Measurements from ENCODE around the gene PBRM1. TPM values are rescaled to one million over a fixed set of nuclear protein-coding genes. Genes with fewer than 3 reads are reported as not detected.
"Not testable (repeated sequence)": the region's sequence is repeated elsewhere in the genome, so short reads cannot be mapped to it uniquely, and the experiment has no call there.

The PBRM1 gene
- total RNA-seq, 1 donor from 2014 or later: 192 TPM

- peaks cover 9% of the 10 kb centered on the region for H3K9me3 Mint-ChIP-seq (ENCODE audit: unreplicated experiment)
- peaks cover 11% of the 10 kb centered on the region for H3K36me3 Mint-ChIP-seq (ENCODE audit: unreplicated experiment)
- TF ChIP-seq CTCF (IDR thresholded peaks at IDR 0.05; ENCODE audit: partially characterized antibody, unreplicated experiment): no peak
- peaks cover 5% of the 10 kb centered on the region for H3K27me3 Mint-ChIP-seq (ENCODE audit: unreplicated experiment)
- peak overlapping the region; percentile 24 for H3K27ac Mint-ChIP-seq (ENCODE audit: unreplicated experiment)
- peaks cover 21% of the 10 kb centered on the region for H3K4me1 Mint-ChIP-seq (ENCODE audit: low read depth, unreplicated experiment)
- DNase-seq: no peak
- peak overlapping the region; percentile 11 for H3K4me3 Mint-ChIP-seq (ENCODE audit: unreplicated experiment)
Measured at GRCh38 chr3:52681596-52681995, 4.1 kb downstream of the PBRM1 start.

GRCh38 chr3:52679811-52680210, 5.9 kb downstream of the PBRM1 start:
- no peak overlapping the region for H3K27ac Mint-ChIP-seq (ENCODE audit: unreplicated experiment)
- DNase-seq: no peak
- no peaks in the 10 kb centered on the region for H3K27me3 Mint-ChIP-seq (ENCODE audit: unreplicated experiment)
- H3K9me3 Mint-ChIP-seq (ENCODE audit: unreplicated experiment): peaks cover 1% of the 10 kb centered on the region
- peaks cover 11% of the 10 kb centered on the region for H3K36me3 Mint-ChIP-seq (ENCODE audit: unreplicated experiment)
- peaks cover 21% of the 10 kb centered on the region for H3K4me1 Mint-ChIP-seq (ENCODE audit: low read depth, unreplicated experiment)
- H3K4me3 Mint-ChIP-seq (ENCODE audit: unreplicated experiment): no peak overlapping the region
- TF ChIP-seq CTCF (IDR thresholded peaks at IDR 0.05; ENCODE audit: partially characterized antibody, unreplicated experiment): no peak

- H3K36me3 Mint-ChIP-seq (ENCODE audit: unreplicated experiment): peaks cover 11% of the 10 kb centered on the region
- peak overlapping the region; percentile 48 for H3K27ac Mint-ChIP-seq (ENCODE audit: unreplicated experiment)
- TF ChIP-seq CTCF (IDR thresholded peaks at IDR 0.05; ENCODE audit: partially characterized antibody, unreplicated experiment): no peak
- no peaks in the 10 kb centered on the region for H3K27me3 Mint-ChIP-seq (ENCODE audit: unreplicated experiment)
- H3K4me1 Mint-ChIP-seq (ENCODE audit: low read depth, unreplicated experiment): peaks cover 17% of the 10 kb centered on the region
- H3K9me3 Mint-ChIP-seq (ENCODE audit: unreplicated experiment): peaks cover 1% of the 10 kb centered on the region
- DNase-seq: no peak
- H3K4me3 Mint-ChIP-seq (ENCODE audit: unreplicated experiment): no peak overlapping the region
Measured at GRCh38 chr3:52679199-52679538, 6.5 kb downstream of the PBRM1 start.

GRCh38 chr3:52678265-52679198, 7.2 kb downstream of the PBRM1 start:
- Mint-ChIP-seq H3K4me3 (ENCODE audit: unreplicated experiment) (no peak overlapping the region), H3K27me3 (ENCODE audit: unreplicated experiment) (no peaks in the 10 kb centered on the region), H3K4me1 (ENCODE audit: low read depth, unreplicated experiment) (peaks cover 16% of the 10 kb centered on the region), H3K9me3 (ENCODE audit: unreplicated experiment) (peaks cover 1% of the 10 kb centered on the region), H3K27ac (ENCODE audit: unreplicated experiment) (peak overlapping the region; percentile 48), H3K36me3 (ENCODE audit: unreplicated experiment) (peaks cover 11% of the 10 kb centered on the region)
- no peak for DNase-seq
- no peak for TF ChIP-seq CTCF (IDR thresholded peaks at IDR 0.05; ENCODE audit: partially characterized antibody, unreplicated experiment)

- H3K27ac Mint-ChIP-seq (ENCODE audit: unreplicated experiment); H3K9me3 Mint-ChIP-seq (ENCODE audit: unreplicated experiment); H3K4me3 Mint-ChIP-seq (ENCODE audit: unreplicated experiment); H3K27me3 Mint-ChIP-seq (ENCODE audit: unreplicated experiment); DNase-seq; H3K4me1 Mint-ChIP-seq (ENCODE audit: low read depth, unreplicated experiment): not testable (repeated sequence)
- H3K36me3 Mint-ChIP-seq (ENCODE audit: unreplicated experiment): peaks cover 12% of the 10 kb centered on the region
Measured at GRCh38 chr3:52676201-52676600, 9.5 kb downstream of the PBRM1 start.

All from glutamatergic neuron (in vitro differentiated cells).